GM12891 (cell line): ENCODE results near the gene KLC4.
"Not testable (repeated sequence)": the region's sequence is repeated elsewhere in the genome, so short reads cannot be mapped to it uniquely, and the experiment has no call there.

ENCODE experiments used
- DNase-seq: peaks from one replicate; pipeline ENCODE4 v3.0.0; 2011; ENCODE audit warnings: low spot score; ENCODE audit not compliant: insufficient read length
- FAIRE-seq: peaks from 2 replicates; lab custom pipeline; 2011; peaks lifted over from hg19 to GRCh38; lab: Jason Lieb, UNC
- PAX5 ChIP-seq: IDR thresholded peaks from 2 replicates; pipeline ENCODE4 v1.6.1; 2011; ENCODE audit warnings: low read length, moderate library complexity, mild to moderate bottlenecking; ENCODE audit not compliant: insufficient read depth, severe bottlenecking
- POLR2A ChIP-seq: IDR thresholded peaks from 2 replicates; pipeline ENCODE4 v1.6.1; 2011; ENCODE audit warnings: low read depth, low read length, control low read depth
- POLR2AphosphoS5 ChIP-seq: IDR thresholded peaks from 2 replicates; pipeline ENCODE4 v1.6.1; 2011; ENCODE audit warnings: low read depth, low read length, control low read depth
- POU2F2 ChIP-seq: IDR thresholded peaks from 2 replicates; pipeline ENCODE4 v1.6.1; 2011; ENCODE audit warnings: low read depth, mild to moderate bottlenecking, control low read depth, low read length, moderate library complexity
- SPI1 ChIP-seq: IDR thresholded peaks from 2 replicates; pipeline ENCODE4 v1.6.1; 2011; ENCODE audit warnings: low read depth, low read length, control low read depth
- TAF1 ChIP-seq: IDR thresholded peaks from 2 replicates; pipeline ENCODE4 v1.6.1; 2011; ENCODE audit warnings: low read depth, low read length, control low read depth

KLC4 gene

DNA sequence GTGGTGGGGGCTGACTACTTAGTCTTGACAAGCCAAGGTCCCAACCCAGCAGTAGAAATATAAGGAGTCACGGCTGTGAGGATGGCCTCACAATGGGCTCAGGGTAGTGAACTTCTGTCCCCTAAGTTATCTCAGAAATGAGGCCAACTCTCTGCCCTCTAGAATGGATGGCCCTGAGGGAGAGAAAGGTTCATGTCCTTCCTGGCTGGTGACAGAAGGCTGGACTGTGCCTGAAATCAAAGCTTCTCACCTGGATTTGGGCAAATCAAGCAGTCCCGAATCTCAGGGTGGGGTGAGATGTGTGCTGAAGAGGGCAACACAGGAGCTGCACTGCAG, 25.3 kb upstream of the KLC4 start:
- DNase-seq, result no peak
- TF ChIP-seq POU2F2 (no peak), TAF1 (no peak), POLR2AphosphoS5 (no peak), PAX5 (no peak), SPI1 (no peak), POLR2A (no peak)
- no peak for FAIRE-seq

- DNase-seq, result no peak
- TF ChIP-seq POLR2A, result no peak
- TF ChIP-seq SPI1, result no peak
- TF ChIP-seq PAX5, result no peak
- no peak for TF ChIP-seq POLR2AphosphoS5
- TF ChIP-seq POU2F2, result no peak
- no peak for TF ChIP-seq TAF1
- FAIRE-seq, result no peak
Measured at GRCh38 chr6:43035495-43036194, 23.8 kb upstream of the KLC4 start.

DNA sequence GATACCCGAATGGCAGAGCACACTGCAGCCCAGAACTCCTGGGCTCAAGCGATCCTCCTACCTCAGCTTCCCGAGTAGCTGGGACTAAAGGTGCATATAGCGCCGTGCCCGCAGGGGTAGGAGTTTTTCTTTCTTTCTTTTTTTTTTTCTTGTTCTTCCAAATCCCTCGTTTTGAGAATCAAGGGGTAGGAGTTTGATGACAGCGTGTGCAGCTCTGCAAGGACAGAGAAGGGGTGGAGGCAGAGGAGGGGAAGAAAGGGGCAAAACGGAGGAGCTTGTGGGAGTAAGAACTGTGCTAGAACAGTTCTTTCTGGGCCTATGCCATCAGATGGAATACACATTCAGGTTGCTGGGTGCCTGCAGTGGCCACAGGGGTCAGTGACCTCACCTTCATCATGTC, 22.7 kb upstream of the KLC4 start:
- no peak for FAIRE-seq
- TF ChIP-seq POU2F2, result no peak
- TF ChIP-seq POLR2AphosphoS5, result no peak
- TF ChIP-seq TAF1, result no peak
- no peak for TF ChIP-seq SPI1
- no peak for TF ChIP-seq PAX5
- no peak for TF ChIP-seq POLR2A
- no peak for DNase-seq

- no peak for DNase-seq
- FAIRE-seq, result no peak
- TF ChIP-seq POU2F2 (no peak), TAF1 (no peak), SPI1 (no peak), PAX5 (no peak), POLR2A (no peak), POLR2AphosphoS5 (no peak)
Measured at GRCh38 chr6:43037197-43037596, 22.2 kb upstream of the KLC4 start.

GRCh38 chr6:43037706-43038105, 21.7 kb upstream of the KLC4 start:
- TF ChIP-seq PAX5, result no peak
- no peak for TF ChIP-seq POLR2A
- no peak for TF ChIP-seq POLR2AphosphoS5
- no peak for TF ChIP-seq TAF1
- TF ChIP-seq SPI1, result no peak
- no peak for TF ChIP-seq POU2F2
- no peak for FAIRE-seq
- no peak for DNase-seq

DNA sequence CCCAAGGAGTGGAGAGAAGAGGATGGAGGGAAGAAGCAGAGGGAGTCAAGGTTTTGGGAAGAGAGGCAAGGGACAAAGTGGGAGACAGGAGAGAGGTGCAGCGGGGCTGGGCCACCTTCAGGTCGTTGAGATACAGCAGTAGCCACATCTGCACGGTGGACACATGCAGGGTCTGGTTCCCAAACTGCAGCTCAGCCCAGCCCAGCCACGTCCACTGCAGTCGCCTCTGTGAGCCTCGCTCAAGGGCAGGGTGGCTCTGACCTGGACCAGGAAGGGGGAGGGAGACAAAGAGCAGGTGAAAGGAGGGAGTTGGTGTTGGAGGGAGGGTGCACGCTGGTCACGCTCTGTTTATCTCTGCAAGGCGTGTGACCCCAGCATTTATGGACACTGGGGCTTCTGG, 20.7 kb upstream of the KLC4 start:
- no peak for DNase-seq
- TF ChIP-seq PAX5, result no peak
- no peak for TF ChIP-seq POLR2A
- no peak for TF ChIP-seq POLR2AphosphoS5
- no peak for TF ChIP-seq POU2F2
- TF ChIP-seq SPI1, result no peak
- TF ChIP-seq TAF1, result no peak
- no peak for FAIRE-seq

DNA sequence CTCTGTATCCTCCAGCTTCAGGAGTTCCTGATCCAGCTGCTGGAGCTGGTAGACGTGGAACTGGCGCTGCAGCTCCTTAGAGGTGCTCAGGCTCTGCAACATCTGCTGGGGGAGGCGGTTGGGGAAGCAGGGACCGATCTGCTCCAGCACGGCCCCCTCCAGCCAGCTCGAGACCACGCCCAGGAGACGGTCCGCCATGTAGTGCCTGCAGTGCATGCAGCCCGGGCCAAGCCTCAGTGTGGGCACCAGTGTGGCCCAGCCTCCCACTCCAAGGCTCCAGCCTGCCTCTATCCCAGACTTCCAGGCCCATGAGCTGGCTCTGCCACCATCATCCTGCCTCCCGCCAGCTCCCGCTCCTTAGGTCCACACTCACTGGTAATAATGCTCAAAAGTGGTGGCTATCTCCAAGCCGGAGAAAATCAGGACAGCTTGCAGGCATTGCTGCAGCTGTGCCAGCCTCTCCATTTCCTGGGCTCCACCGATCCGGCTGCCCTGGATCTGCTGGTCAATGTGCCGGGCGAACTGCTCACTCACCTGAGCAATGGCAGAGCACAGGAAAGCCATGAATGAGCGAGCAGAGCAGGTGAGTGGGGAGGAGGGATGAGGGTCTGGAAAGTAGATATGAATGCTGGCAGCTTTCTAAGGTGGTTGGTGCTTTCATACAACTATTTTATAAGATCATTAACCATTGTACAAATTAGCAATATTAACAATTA, 18.7 kb upstream of the KLC4 start:
- DNase-seq, result no peak
- TF ChIP-seq PAX5, result no peak
- TF ChIP-seq POU2F2, result no peak
- TF ChIP-seq POLR2A, result no peak
- TF ChIP-seq TAF1, result no peak
- no peak for TF ChIP-seq POLR2AphosphoS5
- TF ChIP-seq SPI1, result no peak
- no peak for FAIRE-seq

GRCh38 chr6:43041475-43041874, 18.0 kb upstream of the KLC4 start:
- DNase-seq, FAIRE-seq: not testable (repeated sequence)

DNA sequence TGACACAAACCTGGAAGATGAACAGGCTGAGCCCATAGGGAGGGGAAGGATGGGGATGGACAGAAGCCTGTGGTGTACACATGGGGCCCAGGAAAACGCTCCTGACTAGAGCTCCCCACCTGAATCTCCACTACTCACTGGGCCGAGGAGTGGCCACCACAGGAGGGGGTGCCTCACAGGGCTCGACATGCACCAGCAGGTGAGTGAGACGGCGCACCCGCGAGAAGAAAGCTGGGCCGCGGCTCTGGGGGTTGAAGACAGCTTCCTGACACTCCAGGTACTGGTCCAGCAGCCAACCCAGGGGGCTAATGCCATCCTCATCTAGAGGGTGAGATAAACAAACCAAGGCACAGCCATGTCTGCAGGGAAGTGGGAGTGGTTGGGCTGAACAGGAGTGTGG, 16.1 kb upstream of the KLC4 start:
- TF ChIP-seq PAX5 (no peak), SPI1 (no peak), TAF1 (no peak), POLR2A (no peak), POLR2AphosphoS5 (no peak), POU2F2 (no peak)
- DNase-seq, result no peak
- no peak for FAIRE-seq
